DMS53 (cell line): ENCODE measurements around the gene ST3GAL5.
"Not testable (repeated sequence)": the region's sequence is repeated elsewhere in the genome, so short reads cannot be mapped to it uniquely, and the experiment has no call there.

ENCODE experiments used
- DNase-seq: peaks from one replicate; lab custom pipeline; 2025; lab: John Stamatoyannopoulos, UW

Gene ST3GAL5

DNA sequence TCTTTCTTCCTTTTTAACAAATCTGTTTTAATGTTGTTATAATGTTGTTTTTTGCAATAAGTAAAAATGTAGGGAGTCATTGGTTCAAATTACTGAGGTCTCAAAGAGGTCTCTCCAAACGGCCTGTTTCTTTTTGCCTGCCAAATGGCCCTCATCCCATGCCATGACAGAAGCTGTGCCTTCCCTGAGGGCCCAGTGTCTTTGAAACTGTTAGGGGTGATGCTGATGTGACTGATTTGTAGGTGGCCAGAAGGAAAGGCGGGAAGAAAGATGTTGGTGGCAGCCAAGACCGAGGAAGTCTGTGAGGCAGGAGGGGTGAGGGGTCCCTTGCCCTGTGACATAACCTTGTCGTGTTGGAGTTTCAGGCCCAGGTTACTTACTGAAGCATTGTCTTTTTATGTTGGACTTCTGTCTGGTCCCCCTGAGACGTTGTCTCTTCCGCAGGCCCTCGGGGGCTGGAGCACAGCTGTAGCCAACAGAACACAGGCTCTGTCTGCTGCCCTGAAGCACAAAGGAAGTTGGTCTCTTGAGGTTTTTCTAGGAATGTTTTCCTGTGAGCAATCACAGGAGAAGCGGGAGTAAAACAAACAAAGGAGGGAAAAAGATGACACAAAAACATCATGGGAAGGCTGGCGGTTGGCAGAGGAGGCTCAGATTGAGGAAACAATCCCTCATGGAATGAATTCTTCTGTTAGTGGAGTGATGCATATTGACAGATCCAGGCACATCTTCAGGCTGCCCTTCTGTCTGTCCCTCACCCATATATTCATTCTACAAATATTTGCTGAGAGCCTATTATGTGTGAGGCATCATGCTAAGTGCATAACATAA, 4.9 kb upstream of the ST3GAL5 start:
- DNase-seq: no peak

DNA sequence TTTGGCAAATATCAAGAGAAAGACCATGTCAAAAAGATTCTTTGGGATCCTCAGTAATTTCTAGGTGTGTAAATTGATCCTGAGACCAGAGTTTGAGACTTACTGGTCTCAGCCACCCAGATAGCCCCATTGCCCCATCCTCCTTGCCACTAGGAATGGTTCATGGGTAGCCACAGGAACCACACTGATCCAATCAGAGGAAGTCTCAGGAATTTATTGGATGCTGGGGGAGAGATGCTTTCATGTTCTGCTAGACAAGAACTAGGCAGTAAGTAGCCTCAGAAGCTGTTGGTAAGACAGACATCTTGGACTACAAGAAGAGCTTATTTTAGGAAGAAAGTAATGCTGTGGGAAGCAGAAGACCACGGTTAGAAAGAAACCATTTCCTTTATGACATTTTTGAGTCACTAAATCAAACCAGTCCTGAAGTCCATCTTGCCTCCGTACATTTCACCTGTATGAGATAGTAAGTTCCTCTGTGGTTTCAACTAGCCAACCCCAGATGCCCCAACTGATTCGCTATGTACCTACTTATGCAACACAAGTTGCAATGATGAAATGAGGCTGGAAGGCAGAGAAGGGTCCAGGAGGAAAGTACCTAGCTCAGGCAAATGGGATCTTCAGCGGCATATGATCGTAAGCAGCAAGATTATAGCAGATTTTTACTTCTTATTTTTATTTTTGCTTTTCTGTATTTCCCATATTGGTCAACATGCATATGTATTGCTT, 3.6 kb upstream of the ST3GAL5 start:
- DNase-seq: no peak

DNA sequence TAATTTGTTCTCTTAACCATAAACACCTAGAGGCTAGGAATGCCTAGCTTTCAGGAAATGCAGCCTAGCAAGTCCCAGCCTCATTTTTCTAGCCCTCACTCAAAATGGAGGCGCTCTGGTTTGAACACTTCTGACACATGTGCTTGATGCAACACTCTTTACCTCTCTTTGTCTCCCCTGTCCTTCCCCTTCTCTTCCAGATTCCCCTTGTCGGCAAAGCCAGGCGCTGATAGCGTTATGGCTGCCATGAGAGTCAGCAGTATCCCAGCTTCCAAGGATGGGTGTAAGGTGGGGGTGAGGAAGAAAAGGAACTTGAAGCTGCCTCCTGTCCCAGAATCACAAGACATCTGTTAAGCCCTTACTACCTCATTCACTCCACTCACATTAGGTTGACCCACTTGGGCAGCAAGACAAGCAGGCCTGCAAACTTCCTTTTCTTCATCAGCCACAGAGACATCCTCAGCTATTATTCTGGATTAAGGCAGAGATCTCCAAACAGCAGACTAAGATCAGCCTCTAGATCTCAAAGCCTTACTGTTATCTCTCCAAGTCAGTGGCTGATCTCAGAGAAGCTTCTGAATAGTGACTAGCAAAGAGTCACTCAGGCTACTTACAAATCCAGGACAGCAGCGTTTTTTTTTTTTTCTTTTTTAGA, 1.9 kb upstream of the ST3GAL5 start:
- DNase-seq: peak; percentile 27

DNA sequence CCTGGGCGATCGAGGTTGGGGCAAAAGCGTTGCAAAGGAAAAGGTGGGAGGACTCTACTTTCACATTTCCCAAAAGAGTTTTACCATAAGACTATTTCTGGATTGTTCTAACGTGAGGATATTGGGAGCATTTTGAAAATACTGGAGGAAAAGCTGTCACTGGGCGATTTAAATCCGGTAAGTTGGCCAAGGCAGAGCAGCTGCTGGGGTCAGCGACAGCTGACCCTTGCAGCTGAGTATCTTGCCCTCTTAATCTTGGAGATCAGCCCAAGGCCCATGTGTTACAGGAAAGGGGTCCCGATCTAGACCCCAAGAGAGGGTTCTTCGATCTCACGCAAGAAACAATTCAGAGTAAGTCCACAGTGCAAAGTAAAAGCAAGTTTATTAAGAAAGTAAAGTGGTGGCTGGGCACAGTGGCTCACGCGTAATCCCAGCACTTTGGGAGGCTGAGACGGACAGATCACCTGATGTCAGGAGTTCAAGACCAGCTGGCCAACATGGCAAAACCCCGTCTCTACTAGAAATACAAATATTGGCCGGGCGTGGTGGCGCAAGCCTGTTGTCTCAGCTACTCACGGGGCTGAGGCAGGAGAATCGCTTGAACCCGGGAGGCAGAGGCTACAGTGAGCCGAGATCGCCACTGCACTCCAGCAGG, 964 bp upstream of the ST3GAL5 start:
- peak; percentile 64 for DNase-seq

DNA sequence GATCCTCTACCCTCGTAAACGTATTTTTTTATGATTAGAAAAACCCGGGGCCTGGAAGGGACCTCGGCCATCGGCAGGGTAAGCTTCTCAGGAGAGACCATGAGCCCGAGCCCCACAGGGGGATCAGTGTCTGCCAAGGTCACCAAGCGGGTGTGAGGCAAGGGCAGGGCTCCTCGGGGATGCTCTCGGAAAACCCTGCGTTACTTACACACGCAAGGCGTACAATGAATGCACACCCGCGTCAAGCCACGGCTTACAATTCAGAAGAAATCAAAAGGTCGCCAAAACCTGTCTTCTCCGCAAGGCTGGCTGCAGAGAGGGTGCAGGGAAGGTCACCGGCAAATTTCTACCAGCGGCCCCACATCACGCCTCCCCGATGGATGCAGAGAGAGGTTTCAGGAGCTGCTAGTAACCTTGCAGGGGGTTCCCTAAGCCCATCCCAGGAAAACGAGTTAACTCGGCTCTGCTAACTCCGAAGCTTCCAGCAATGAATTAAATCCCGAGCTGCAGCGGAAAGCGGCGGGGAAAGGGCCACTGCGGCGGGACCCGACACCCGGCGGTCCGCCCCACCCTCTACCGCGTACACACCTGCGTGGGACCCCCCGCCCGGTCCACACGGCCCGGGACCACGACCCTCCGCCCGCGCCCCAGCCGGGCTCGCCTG, 638 bp downstream of the ST3GAL5 start:
- peak; percentile 73 for DNase-seq

DNA sequence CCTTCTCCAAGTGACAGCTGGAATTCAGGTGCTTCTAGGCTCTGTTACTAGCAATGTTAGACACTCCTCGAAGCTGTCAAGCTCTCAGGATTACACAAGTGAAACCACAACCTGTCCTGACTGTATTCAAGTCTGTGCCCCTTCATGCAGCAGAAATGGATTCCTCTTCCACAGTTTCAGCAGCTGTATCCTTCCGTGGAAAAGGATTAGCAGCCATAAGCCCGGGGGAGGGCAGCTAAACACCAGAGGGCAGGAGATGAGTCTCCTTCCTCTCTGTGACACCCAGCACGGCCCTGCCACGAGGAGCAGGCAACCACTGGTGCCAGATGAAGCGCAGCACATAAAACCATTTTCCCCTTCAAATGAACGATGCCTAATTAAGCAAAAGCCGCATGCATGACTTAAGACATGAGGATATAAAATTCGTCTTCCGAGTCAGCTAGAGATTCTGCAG, 1.2 kb downstream of the ST3GAL5 start:
- DNase-seq: peak; percentile 78

DNA sequence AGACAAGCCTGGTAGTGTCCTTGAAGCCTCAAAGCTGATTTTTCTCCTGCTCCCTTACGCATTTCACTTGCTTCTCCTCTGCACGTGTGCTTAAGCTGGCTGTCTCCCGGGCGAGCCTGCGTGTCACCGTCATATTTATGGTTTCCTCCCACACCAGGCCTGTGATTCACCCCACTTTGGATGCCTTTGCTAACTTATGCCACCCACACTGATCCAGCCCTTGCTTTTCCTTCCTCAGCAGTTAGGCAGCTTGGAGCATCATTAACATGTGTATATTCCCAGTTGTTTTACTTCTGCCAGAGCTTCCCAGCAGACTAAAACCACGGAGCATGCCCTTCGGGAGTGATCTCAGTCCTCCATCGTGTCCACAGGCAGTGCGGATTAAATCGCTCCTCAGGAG, 2.2 kb downstream of the ST3GAL5 start:
- DNase-seq: no peak

DNA sequence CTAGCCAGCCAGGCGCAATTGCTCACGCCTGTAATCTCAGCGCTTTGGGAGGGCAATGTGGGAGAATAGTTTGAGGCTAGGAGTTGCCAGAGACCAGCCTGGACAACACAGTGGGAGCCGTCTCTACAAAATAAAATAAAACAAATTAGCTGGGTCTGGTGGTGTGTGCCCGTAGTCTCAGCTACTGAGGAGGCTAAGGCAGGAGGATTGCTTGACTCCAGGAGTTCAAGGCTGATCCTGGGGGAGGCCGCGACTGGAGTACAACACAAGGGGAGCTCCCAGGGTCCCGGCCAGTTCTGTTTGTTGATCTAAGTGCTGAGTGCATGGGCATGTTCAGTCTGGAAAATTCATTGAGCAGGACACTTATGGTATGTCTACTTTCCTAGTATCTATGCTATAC, 2.6 kb downstream of the ST3GAL5 start:
- DNase-seq: no peak

DNA sequence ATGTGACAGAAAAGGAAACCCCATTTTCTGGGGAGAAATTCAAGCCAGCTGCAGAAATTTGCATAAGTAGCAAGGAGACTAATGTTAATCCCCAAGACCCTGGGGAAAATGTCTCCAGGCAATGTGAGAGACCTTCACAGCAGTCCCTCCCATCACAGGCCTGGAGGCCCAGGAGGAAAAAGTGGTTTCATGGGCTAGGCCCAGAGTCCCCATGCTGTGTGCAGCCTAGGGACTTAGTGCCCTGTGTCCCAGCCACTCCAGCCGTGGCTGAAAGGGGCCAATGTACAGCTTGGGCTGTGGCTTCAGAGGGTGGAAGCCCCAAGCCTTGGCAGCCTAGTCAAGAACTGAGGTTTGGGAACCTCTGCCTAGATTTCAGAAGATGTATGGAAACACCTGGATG, 7.0 kb downstream of the ST3GAL5 start:
- not testable (repeated sequence) for DNase-seq

DNA sequence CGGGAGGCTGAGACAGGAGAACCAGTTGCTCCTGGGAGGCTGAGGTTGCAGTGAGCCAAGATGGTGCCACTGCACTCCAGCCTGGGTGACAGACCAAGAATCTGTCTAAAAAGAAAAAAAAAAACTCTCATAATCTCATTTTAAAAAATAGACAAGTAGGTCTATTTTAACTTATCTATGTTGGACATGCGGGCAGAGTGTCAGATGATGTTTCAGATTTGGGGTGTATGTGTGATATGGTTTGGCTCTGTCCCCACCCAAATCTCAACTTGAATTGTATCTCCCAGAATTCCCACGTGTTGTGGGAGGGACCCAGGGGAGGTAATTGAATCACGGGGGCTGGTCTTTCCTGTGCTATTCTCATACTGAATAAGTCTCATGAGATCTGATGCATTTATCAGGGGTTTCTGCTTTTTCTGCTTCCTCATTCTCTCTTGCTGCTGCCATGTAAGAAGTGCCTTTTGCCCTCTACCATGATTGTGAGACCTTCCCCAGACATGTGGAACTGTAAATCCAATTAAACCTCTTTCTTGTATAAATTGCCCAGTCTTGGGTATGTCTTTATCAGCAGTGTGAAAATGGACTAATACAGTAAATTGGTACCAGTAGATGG, 8.0 kb downstream of the ST3GAL5 start:
- DNase-seq: not testable (repeated sequence)

DNA sequence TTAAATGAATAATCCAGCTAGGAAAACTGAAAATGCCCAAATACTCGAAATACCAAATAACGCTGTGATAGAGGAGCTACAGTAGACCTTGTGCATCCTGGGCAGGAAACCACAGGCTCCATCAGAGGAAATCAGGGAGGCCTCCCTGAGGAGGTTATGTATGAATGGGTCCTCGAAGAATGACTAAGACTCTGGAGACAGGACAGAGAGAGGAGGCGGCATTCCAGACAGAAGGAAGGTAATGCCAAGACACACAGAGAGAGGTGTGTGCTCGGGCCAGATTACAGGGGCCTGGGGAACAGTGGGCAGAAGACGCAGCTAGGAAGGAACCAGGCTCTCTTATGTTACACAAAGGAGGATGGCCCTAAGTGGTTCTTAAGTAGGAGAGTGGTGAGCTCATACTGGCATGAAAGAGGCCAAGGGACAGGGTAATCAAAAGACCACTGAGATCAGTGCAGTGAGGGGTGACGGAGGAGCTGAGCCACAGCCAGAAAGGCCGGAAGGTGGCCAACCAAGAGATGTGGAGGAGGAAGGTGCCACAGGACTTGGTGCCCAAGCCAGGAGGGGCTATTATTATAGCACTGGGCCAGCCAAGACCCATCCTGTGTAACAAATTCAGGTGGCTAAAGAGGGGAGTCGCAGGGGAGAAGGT, 9.9 kb downstream of the ST3GAL5 start:
- DNase-seq: no peak

DNA sequence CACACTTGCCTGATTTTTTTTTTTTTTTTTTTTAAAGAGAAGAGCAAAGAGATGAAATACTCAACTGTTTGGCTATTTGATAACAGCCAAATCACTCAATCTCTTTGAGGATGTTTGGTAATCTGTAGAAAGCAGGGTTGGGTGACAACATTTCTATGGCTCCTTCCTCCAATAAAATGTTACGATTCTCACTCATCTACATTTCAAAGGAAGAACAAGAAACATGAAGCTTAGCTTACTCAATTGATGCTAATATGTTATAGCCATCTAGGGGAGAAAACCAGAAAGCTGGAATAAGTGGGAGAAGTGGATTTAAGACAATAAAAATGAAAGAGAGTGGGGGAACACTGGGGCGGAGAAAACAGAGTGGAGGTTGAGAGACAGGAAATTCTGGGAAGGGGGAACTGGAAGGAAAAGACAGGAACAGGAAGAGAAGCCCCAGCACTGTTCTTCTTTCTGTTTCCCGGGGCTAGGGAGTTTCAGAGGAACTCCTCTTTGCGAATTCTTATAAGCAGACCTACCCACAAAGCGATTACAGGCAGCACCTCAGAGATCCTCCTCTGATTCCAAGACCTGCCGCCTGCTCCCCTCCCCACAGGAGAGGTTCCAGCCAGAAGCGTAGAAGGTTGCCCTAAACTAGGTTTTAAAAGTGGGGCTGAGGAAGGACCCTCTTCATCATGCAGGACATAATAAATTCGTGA, 13.3 kb downstream of the ST3GAL5 start:
- no peak for DNase-seq

DNA sequence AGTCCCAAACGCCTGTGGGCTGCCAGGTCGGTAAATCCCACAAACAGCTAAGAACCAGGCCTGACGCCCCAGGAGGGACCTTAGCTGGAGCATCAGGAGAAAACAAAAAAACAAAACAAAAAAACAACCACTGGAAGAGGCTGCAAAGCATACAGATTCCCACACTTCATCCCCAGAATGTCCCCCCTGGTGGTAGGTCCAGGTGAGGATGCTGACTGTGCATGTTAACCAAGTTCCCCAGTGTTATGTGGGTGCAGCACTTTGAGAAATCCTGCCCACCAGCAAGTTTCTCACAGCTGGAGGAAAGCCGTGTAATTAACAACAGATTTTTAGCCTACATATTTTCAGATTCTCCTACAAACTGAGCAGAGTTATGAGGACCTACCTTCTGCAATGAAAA, 15.1 kb downstream of the ST3GAL5 start:
- peak; percentile 22 for DNase-seq

DNA sequence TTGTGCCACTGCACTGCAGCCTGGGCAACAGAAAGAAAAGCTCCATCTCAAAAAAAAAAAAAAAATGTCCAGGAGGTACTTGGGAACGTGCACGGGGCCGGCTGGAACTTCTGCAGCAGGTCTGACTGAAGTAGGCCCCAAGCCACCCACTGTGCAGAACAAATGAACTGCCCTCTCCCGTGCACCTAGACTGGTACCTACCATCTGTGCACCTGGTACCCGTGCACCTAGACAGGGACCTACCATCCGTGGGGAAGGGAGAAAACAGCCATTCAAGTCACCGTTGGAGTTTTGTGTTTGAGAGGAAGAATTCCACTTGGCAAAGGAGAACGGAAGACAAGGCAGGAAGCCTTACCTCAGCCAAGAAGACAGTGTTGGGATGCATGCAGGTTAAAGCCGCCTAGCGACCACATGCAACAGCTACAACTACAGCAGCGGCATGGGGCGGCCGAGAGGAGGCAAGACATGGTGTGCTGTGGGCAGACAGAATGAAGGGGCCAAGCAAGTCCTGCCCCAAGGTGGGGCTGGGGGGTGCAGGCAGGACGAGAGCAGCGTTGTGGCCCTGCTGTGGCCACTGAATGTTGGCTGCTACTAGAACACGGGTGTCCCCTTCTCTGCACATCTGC, 16.1 kb downstream of the ST3GAL5 start:
- DNase-seq: no peak

DNA sequence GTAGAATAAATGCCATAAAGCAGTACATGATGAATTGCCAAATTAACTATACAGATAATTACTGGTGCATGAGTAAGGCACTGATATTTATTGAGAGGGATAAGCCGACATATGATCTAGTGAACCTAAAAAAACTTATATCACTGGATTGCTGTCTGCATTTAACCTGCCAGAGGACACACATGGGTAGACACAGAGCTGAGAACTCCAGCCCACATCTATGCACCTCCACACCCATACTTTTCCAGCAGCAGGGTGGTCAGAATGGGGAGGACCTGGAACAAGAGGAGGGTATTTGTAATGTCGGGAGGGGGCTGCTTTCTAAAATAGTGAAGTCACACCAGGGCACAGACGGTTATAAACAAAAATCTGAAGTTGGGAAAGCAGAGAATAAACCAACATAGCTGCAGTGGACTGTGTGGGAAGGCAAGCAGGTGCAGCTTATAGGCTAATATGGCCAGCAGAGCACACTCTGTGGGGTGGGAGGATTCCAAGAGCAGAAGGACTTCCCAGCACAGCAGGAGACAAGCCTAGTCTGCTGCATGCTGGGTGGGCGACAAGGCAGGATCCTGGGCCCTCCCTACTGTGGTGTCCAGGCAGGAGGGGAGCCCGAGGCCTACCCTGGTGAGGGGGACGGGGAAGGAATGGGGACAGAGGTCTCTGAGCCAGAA, 17.2 kb downstream of the ST3GAL5 start:
- DNase-seq: no peak

DNA sequence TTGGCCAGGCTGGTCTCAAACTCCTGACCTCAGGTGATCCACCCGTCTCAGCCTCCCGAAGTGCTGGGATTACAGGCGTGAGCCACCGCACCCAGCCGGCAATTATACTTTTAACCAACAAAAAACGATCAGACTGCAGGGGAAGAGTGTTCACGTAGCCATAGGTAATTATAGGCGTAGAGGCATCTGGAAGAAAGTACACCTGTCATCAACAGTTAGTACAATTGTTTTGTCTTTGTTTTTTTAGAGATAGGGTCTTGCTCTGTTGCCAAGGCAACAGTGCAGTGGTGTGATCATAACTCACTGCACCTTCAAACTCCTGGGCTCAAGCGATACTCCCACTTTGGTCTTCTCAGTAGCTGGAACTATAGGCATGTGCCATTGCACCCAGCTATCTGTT, 20.0 kb downstream of the ST3GAL5 start:
- no peak for DNase-seq

DNA sequence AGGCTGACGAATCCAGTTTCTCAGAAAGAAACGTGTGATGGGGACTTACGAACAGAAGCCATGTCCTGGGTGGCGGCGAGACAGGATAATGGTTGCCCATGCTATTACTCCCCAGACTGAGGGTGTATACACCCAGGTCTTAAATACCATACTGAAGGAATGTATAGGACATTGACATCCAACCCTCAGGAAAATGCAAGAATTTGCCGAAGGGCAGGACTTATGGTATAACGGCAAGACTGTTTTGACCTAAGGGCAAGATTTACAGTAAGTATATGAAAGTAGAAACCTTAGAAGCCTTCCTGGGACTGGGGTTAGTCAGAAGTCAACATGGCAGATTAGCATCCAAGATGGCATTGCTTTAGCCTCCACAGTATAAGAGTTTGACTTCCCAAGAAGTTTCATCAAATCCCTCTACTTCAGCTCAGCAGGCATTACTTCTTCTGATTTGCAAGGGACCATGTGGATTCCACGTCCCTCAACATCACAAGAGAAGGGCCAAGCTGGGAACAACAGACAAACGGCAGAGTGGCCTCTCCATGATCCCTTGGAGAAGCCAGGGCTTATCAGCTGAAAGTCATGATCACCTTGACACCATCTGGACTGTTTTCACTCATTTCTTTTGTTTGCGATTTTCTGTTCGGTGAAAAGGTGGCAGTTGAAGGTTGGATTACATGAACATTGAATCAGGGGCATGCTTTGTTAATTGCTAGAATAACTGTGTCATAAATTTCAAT, 21.1 kb downstream of the ST3GAL5 start:
- DNase-seq: no peak

DNA sequence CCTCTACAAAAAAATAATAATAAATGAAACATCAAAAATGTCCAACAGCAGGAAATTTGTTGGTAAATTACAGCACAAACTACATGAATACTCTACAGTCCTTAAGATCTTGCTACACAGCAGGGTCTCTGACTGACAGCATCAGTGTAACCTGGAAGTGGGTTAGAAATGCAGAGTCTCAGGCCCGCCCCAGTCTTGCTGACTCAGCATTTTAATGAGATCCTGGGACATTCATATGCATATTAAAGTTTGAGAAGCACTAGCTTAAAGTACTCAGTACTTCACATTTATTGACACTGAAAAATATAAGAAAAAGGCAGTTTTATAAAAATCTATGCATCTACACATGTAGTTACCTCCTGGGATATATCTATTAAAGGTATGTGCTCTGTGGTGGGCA, 21.7 kb downstream of the ST3GAL5 start:
- no peak for DNase-seq
